ENCODE data around the gene TM6SF1. TPM values are rescaled to one million over a fixed set of nuclear protein-coding genes. Genes with fewer than 3 reads are reported as not detected.

TM6SF1 gene
- total and polyA plus RNA-seq, 9 of the 15 experiments (the other 6 are each of a cell fraction or from before 2014, with no cell fraction given) = 1.0 to 5.6 (median 3.5) TPM

GRCh38 chr15:83082730-83083386 is 24.6 kb upstream of the TM6SF1 start (continued):
- TF ChIP-seq ZBTB26 (CRISPR knock-in tag; IDR thresholded peaks at IDR 0.05) = no peak
- no peak for TF ChIP-seq XRCC5 (IDR thresholded peaks at IDR 0.05; ENCODE audit: low read depth, low read length)
- no peak for TF ChIP-seq HIVEP1 (CRISPR knock-in tag; IDR thresholded peaks at IDR 0.05)
- peak; percentile 43; the same call in 1 of the 2 replicates for TF ChIP-seq GATA2 (CRISPR knock-in tag; IDR thresholded peaks at IDR 0.05)
- 0 out of 2 replicates have a peak, but pooled peaks have one; percentile 4 for TF ChIP-seq HEY1 (CRISPR knock-in tag; IDR thresholded peaks at IDR 0.05; ENCODE audit: borderline replicate concordance)
- TF ChIP-seq ARID1B (IDR thresholded peaks at IDR 0.05) = peak; percentile 73
- no peak for TF ChIP-seq ZNF133 (CRISPR knock-in tag; IDR thresholded peaks at IDR 0.05)
- TF ChIP-seq ZNF41 (CRISPR knock-in tag; conservative IDR thresholded peaks at IDR 0.05) = no peak
- no peak for TF ChIP-seq GMEB1 (CRISPR knock-in tag; IDR thresholded peaks at IDR 0.05)
- no peak for TF ChIP-seq MNT (conservative IDR thresholded peaks at IDR 0.05)
- no peak for TF ChIP-seq ZNF239 (CRISPR knock-in tag; IDR thresholded peaks at IDR 0.05)
- TF ChIP-seq MEF2D (tag; conservative IDR thresholded peaks at IDR 0.05; ENCODE audit: low read depth) = peak; percentile 39; the same call in 1 of the 2 replicates
- no peak for TF ChIP-seq FOS (IDR thresholded peaks at IDR 0.05; ENCODE audit: extremely low read depth, insufficient read length)
- TF ChIP-seq EHMT2 (IDR thresholded peaks at IDR 0.05) = no peak
- no peak for TF ChIP-seq CREM (IDR thresholded peaks at IDR 0.05; ENCODE audit: low read depth)
- TF ChIP-seq NR2F6 (CRISPR knock-in tag; IDR thresholded peaks at IDR 0.05) = no peak
- TF ChIP-seq CBX3 (IDR thresholded peaks at IDR 0.05; ENCODE audit: borderline replicate concordance in 1 of 2, low read length in 2 of 2) = no peak
- TF ChIP-seq ZNF347 (CRISPR knock-in tag; IDR thresholded peaks at IDR 0.05; ENCODE audit: low read depth) = no peak
- no peak for TF ChIP-seq MEF2A (IDR thresholded peaks at IDR 0.05; ENCODE audit: control insufficient read depth, low read depth, low read length)
- no peak for TF ChIP-seq ZNF384 (IDR thresholded peaks at IDR 0.05; ENCODE audit: low read depth, low read length)
- TF ChIP-seq MITF (IDR thresholded peaks at IDR 0.05) = no peak
- peak; percentile 43; the same call in 1 of the 2 replicates for TF ChIP-seq CTBP1 (IDR thresholded peaks at IDR 0.05; ENCODE audit: borderline replicate concordance)
- TF ChIP-seq DPF2 (IDR thresholded peaks at IDR 0.05) = peak; percentile 35
- peak; percentile 65 for TF ChIP-seq TEAD4 (IDR thresholded peaks at IDR 0.05; ENCODE audit: low read length)
- no peak for TF ChIP-seq TEAD4 (CRISPR knock-in tag; IDR thresholded peaks at IDR 0.05; ENCODE audit: borderline replicate concordance)

Data from K562 (cell line).